OCI-LY3 (cell line): Measurements from ENCODE around the gene DNAJC7.
A peak's percentile ranks its signal among the peaks of the same experiment; 100 is the strongest.

Experiments used
- CTCF ChIP-seq: fragments of 200-600, 300-600 bp; sonication (generic); IDR thresholded peaks from 2 replicates; pipeline ENCODE4 v1.5.1; 2014; ENCODE audit warnings: antibody characterized with exemption, low read length, low read depth
- EZH2phosphoT487 ChIP-seq: fragments of 200-600 bp; shearing (Covaris generic); IDR thresholded peaks from 2 replicates; pipeline ENCODE4 v1.6.1; 2018; ENCODE audit warnings: antibody characterized with exemption, mixed run types, low read depth

GRCh38 chr17:41962768-41963434 lies 54.3 kb downstream of the DNAJC7 start:
- peak; percentile 97 for TF ChIP-seq CTCF
- no peak for TF ChIP-seq EZH2phosphoT487
